Neuronal stem cell (in vitro differentiated cells): ENCODE results near the gene PSMB2.

ENCODE experiments used
- DNase-seq: peaks from one replicate; pipeline ENCODE4 v3.0.0-alpha.2; 2013; ENCODE audit warnings: low spot score
- H2AFZ ChIP-seq: one replicate; pipeline ENCODE4 v1.6.1; 2013; ENCODE audit warnings: mild to moderate bottlenecking, low read length, inconsistent platforms
- H2AK5ac ChIP-seq: 2 replicates; pipeline ENCODE4 v1.6.1; 2013; ENCODE audit warnings: low read depth, mild to moderate bottlenecking, inconsistent platforms, low read length, moderate library complexity, mixed read lengths
- H2BK120ac ChIP-seq: 2 replicates; pipeline ENCODE4 v1.6.1; 2013; ENCODE audit warnings: low read depth, mild to moderate bottlenecking, inconsistent platforms, low read length, moderate library complexity, mixed read lengths
- H2BK12ac ChIP-seq: one replicate; pipeline ENCODE4 v1.6.1; 2013; ENCODE audit warnings: low read length, inconsistent platforms
- H2BK15ac ChIP-seq: 2 replicates; pipeline ENCODE4 v1.6.1; 2013; ENCODE audit warnings: mild to moderate bottlenecking, low read length, inconsistent platforms, mixed read lengths
- H2BK5ac ChIP-seq: one replicate; pipeline ENCODE4 v1.6.1; 2013; ENCODE audit warnings: inconsistent platforms, mild to moderate bottlenecking, low read length, moderate library complexity
- H3K14ac ChIP-seq: one replicate; pipeline ENCODE4 v1.6.1; 2013; ENCODE audit warnings: low read length, inconsistent platforms
- H3K18ac ChIP-seq: 2 replicates; pipeline ENCODE4 v1.6.1; 2013; ENCODE audit warnings: low read length, inconsistent platforms
- H3K23ac ChIP-seq: 2 replicates; pipeline ENCODE4 v1.6.1; 2013; ENCODE audit warnings: low read depth, mild to moderate bottlenecking, mixed read lengths, low read length, inconsistent platforms; ENCODE audit not compliant: poor library complexity
- H3K27ac ChIP-seq: replicated peaks from 3 replicates; pipeline ENCODE4 v1.5.1; 2013; ENCODE audit warnings: low read length, inconsistent platforms
- H3K27me3 ChIP-seq, 3 experiments: 2 replicates each; pipeline ENCODE4 v1.6.1; 2013; ENCODE audit warnings: low read length in 3 of 3, mild to moderate bottlenecking in 2 of 3, inconsistent platforms in 1 of 3, low read depth in 1 of 3, mixed read lengths in 1 of 3, moderate library complexity in 1 of 3; ENCODE audit not compliant: control insufficient read depth in 3 of 3, insufficient read depth in 3 of 3
- H3K36me3 ChIP-seq, 2 donors: replicated peaks in 1 of 2; 2 replicates each; pipeline ENCODE4 v1.6.1; 2013; ENCODE audit warnings: low read length in 2 of 2; ENCODE audit not compliant: control insufficient read depth in 2 of 2, insufficient read depth in 2 of 2
- H3K4ac ChIP-seq: 2 replicates; pipeline ENCODE4 v1.6.1; 2013; ENCODE audit warnings: inconsistent platforms, mild to moderate bottlenecking, low read length, moderate library complexity
- H3K4me1 ChIP-seq, 2 donors: 1 replicate in 1 of 2; 2 replicates in 1 of 2; pipeline ENCODE4 v1.6.1; 2013; ENCODE audit warnings: low read length in 2 of 2, low read depth in 1 of 2; ENCODE audit not compliant: control insufficient read depth in 2 of 2, insufficient read depth in 1 of 2
- H3K4me2 ChIP-seq: one replicate; pipeline ENCODE4 v1.6.1; 2013; ENCODE audit warnings: mild to moderate bottlenecking, low read length, inconsistent platforms; ENCODE audit not compliant: insufficient read depth, poor library complexity, severe bottlenecking
- H3K4me3 ChIP-seq, 2 donors: 2 replicates each; pipeline ENCODE4 v1.5.1; 2013; ENCODE audit warnings: low read length in 2 of 2, mild to moderate bottlenecking in 2 of 2, inconsistent platforms in 1 of 2, moderate library complexity in 1 of 2
- H3K79me1 ChIP-seq: one replicate; pipeline ENCODE4 v1.6.1; 2013; ENCODE audit warnings: low read depth, mild to moderate bottlenecking, inconsistent platforms, low read length, moderate library complexity
- H3K9ac ChIP-seq: one replicate; pipeline ENCODE4 v1.6.1; 2013; ENCODE audit warnings: mild to moderate bottlenecking, low read depth, low read length, inconsistent platforms; ENCODE audit not compliant: poor library complexity
- H3K9me3 ChIP-seq, 2 donors: replicated peaks in 1 of 2; 2 replicates each; pipeline versions ENCODE3 to v1.6.1; 2013; ENCODE audit warnings: low read length in 2 of 2, mild to moderate bottlenecking in 2 of 2, inconsistent platforms in 1 of 2, low read depth in 1 of 2, mixed read lengths in 1 of 2, moderate library complexity in 1 of 2; ENCODE audit not compliant: control insufficient read depth in 2 of 2, insufficient read depth in 1 of 2
- H4K8ac ChIP-seq: one replicate; pipeline ENCODE4 v1.6.1; 2013; ENCODE audit warnings: low read depth, mild to moderate bottlenecking, inconsistent platforms, low read length, moderate library complexity
- H4K91ac ChIP-seq: one replicate; pipeline ENCODE4 v1.6.1; 2013; ENCODE audit warnings: low read length, low read depth, mild to moderate bottlenecking, inconsistent platforms; ENCODE audit not compliant: poor library complexity
- WGBS, 2 donors: extraction: QIAGEN DNeasy Blood & Tissue Kit; methylation state at CpG; one replicate each; pipeline ENCODE4 v1.1.7; 2013; ENCODE audit warnings: missing lambda C conversion rate in 2 of 2, mixed read lengths in 1 of 2; ENCODE audit not compliant: insufficient read length in 2 of 2, insufficient replicate concordance in 1 of 2; ENCODE audit errors: extremely low coverage in 2 of 2; 5-methylcytosine and 5-hydroxymethylcytosine counted together

Gene PSMB2

DNA sequence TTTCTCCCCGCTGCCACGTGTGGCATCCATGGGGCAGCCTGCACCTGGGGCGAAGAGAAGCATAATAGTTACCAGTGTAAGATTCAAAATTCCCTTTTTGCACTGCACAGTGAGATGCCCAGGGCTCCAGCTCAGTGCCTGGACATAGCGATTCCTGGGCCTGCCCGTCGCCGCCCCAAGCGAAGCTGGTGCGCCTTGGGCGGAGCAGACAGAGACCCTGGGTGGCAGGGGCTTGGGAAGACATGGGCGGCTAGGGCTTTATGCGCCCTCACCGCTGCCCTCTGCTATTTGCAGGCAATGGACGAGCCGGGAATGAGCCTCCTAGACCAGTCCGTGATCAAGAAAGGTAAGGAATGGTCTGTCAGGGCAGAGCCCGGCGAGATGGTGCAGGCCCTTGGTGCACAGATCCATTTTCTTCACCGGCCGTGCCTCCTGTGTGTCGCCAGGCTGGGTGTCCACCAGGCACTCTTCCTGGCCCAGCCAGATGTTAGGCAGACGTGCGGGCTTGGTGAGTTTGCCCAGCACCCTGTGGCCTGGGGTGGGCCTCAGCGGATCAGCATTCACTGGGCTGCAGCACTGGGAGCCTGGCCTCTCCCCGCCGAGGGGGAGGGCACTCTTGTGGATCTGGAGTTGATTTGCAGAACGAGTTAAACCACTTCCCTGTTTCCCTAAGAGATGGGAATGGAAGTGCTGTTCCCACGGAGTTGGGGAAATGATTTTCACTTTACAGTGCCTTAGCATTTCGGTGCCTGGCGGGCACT, 66.5 kb downstream of the PSMB2 start:
- Histone ChIP-seq H3K4me3 (no peak overlapping the region), H3K4ac (no peak overlapping the region), H2AK5ac (peak overlapping the region; percentile 21), H3K18ac (peak overlapping the region; percentile 55), H3K27ac (no peak overlapping the region), H2BK12ac (no peak overlapping the region), H3K27me3 (peaks cover 55 to 92% (median 74%) of the 10 kb centered on the region in 3 experiments), H4K91ac (peak overlapping the region; percentile 19), H3K4me1 (peaks cover 3 to 12% of the 10 kb centered on the region in 2 donors), H2AFZ (no peak overlapping the region), H2BK5ac (no peak overlapping the region), H3K79me1 (no peaks in the 10 kb centered on the region), H4K8ac (no peak overlapping the region), H2BK120ac (peak overlapping the region; percentile 8), H3K9me3 (peaks cover 0 to 1% of the 10 kb centered on the region in 2 donors), H3K36me3 (no peaks in the 10 kb centered on the region), H3K4me2 (no peak overlapping the region), H3K23ac (peak overlapping the region; percentile 89), H3K14ac (peak overlapping the region; percentile 42), H3K9ac (peak overlapping the region; percentile 3), H2BK15ac (no peak overlapping the region)
- WGBS, 2 donors = no CpG with 5 or more reads among the region's 30 CpGs
- no peak for DNase-seq

DNA sequence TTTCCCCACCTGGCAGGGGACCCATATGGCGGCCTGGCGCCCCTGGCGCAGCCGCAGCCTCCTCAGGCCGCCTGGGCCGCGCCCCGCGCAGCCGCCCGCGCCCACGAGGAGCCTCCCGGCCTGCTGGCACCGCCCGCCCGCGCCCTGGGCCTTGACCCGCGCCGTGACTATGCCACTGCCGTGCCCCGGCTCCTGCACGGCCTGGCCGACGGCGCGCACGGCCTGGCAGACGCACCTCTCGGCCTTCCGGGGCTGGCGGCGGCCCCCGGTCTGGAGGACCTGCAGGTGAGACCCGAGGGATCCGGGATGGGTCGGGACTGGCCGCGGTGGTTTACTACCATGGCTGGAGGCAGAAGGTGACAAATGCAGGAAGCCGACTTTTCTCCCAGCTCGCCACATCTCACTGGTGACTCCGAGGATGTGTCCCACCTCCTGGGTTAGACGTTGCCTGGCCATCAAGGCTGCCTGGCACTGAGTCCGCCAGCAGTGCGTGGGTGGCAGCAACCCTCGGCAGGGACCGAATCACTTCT, 67.1 kb downstream of the PSMB2 start:
- peak overlapping the region; percentile 89 for H3K23ac ChIP-seq
- H3K36me3 ChIP-seq = no peaks in the 10 kb centered on the region
- no peak overlapping the region for H2BK5ac ChIP-seq
- no peak overlapping the region for H3K4ac ChIP-seq
- H2BK12ac ChIP-seq = no peak overlapping the region
- peak overlapping the region; percentile 3 for H3K9ac ChIP-seq
- no peak overlapping the region for H4K8ac ChIP-seq
- no peak overlapping the region for H2AFZ ChIP-seq
- peaks cover 3 to 12% of the 10 kb centered on the region in 2 donors for H3K4me1 ChIP-seq
- H4K91ac ChIP-seq = no peak overlapping the region
- H3K18ac ChIP-seq = no peak overlapping the region
- H3K4me2 ChIP-seq = no peak overlapping the region
- H3K27ac ChIP-seq = no peak overlapping the region
- WGBS, 2 donors = no CpG with 5 or more reads among the region's 48 CpGs
- H2BK15ac ChIP-seq = no peak overlapping the region
- peaks cover 0 to 1% of the 10 kb centered on the region in 2 donors for H3K9me3 ChIP-seq
- no peak overlapping the region for H3K14ac ChIP-seq
- H2BK120ac ChIP-seq = peak overlapping the region; percentile 8
- peaks cover 55 to 87% (median 74%) of the 10 kb centered on the region in 3 experiments for H3K27me3 ChIP-seq
- H2AK5ac ChIP-seq = peak overlapping the region; percentile 21
- no peak overlapping the region for H3K4me3 ChIP-seq
- no peak for DNase-seq
- H3K79me1 ChIP-seq = no peaks in the 10 kb centered on the region

GRCh38 chr1:35573198-35574124, 67.9 kb downstream of the PSMB2 start, which contains the start of gene TFAP2E:
Gene TFAP2E, plus strand, starts transcription at chr1:35573314. Its CDS starts 264 bp downstream, at chr1:35573578.
- peak within 1 kb of the TSS; percentile 90 for H2AFZ ChIP-seq
- H3K4me1 ChIP-seq = peaks cover 3 to 11% of the 10 kb centered on the region in 2 donors
- WGBS, 2 donors = no CpG with 5 or more reads among the region's 95 CpGs
- peak within 1 kb of the TSS; percentile 21 for H2AK5ac ChIP-seq
- no peak within 1 kb of the TSS for H4K8ac ChIP-seq
- H2BK120ac ChIP-seq = peak within 1 kb of the TSS; percentile 8
- H3K9me3 ChIP-seq = peaks cover 0 to 1% of the 10 kb centered on the region in 2 donors
- H3K27me3 ChIP-seq = peaks cover 54 to 83% (median 72%) of the 10 kb centered on the region in 3 experiments
- no peaks in the 10 kb centered on the region for H3K36me3 ChIP-seq
- no peaks in the 10 kb centered on the region for H3K79me1 ChIP-seq
- H3K14ac ChIP-seq = no peak within 1 kb of the TSS
- no peak within 1 kb of the TSS for H2BK12ac ChIP-seq
- H3K23ac ChIP-seq = peak within 1 kb of the TSS; percentile 16
- H3K4me2 ChIP-seq = peak within 1 kb of the TSS; percentile 73
- H2BK5ac ChIP-seq = no peak within 1 kb of the TSS
- peak within 1 kb of the TSS; percentile 64 for H3K18ac ChIP-seq
- no peak for DNase-seq
- no peak within 1 kb of the TSS for H3K9ac ChIP-seq
- H2BK15ac ChIP-seq = no peak within 1 kb of the TSS
- no peak within 1 kb of the TSS for H3K4ac ChIP-seq
- H3K27ac ChIP-seq = no peak within 1 kb of the TSS
- no peak within 1 kb of the TSS for H4K91ac ChIP-seq
- H3K4me3 ChIP-seq = peak within 1 kb of the TSS; percentile 44 to 48
